Neutrophil (primary cell): ENCODE measurements around the gene NHLH1.
"Not testable (repeated sequence)": the region's sequence is repeated elsewhere in the genome, so short reads cannot be mapped to it uniquely, and the experiment has no call there.

ENCODE experiments used
- H3K27ac ChIP-seq: fragments of 200-600 bp; sonication (generic); 2 replicates; pipeline ENCODE4 v1.5.1; 2016; ENCODE audit warnings: mild to moderate bottlenecking, moderate library complexity
- H3K27me3 ChIP-seq: fragments of 200-600 bp; sonication (generic); 2 replicates; pipeline ENCODE4 v1.6.0; 2016; ENCODE audit warnings: mild to moderate bottlenecking
- H3K36me3 ChIP-seq: fragments of 200-600 bp; sonication (generic); 2 replicates; pipeline ENCODE4 v1.5.1; 2017
- H3K4me1 ChIP-seq, 2 experiments: fragments of 200-600 bp in 1 of 2; sonication (generic) in 1 of 2; 1 replicate in 1 of 2; 2 replicates in 1 of 2; pipeline versions ENCODE4 v1.5.1 to v1.6.1; 2013 to 2016; ENCODE audit warnings: low read depth in 1 of 2, low read length in 1 of 2, mild to moderate bottlenecking in 1 of 2, moderate library complexity in 1 of 2; ENCODE audit not compliant: control insufficient read depth in 1 of 2, insufficient read depth in 1 of 2
- H3K4me3 ChIP-seq, 2 experiments: fragments of 200-600 bp in 1 of 2; sonication (generic) in 1 of 2; 1 replicate in 1 of 2; 2 replicates in 1 of 2; pipeline ENCODE4 v1.5.1; 2013 to 2016; ENCODE audit warnings: low read depth in 1 of 2, low read length in 1 of 2, mild to moderate bottlenecking in 1 of 2, moderate library complexity in 1 of 2
- H3K9me3 ChIP-seq: fragments of 200-600 bp; sonication (generic); 2 replicates; pipeline ENCODE4 v1.5.1; 2016
- CTCF ChIP-seq: fragments of 200-600 bp; sonication (generic); IDR thresholded peaks from 2 replicates; pipeline ENCODE4 v1.5.1; 2016; ENCODE audit warnings: antibody characterized with exemption

Gene NHLH1

GRCh38 chr1:160373696-160374095 is 6.8 kb downstream of the NHLH1 start:
- H3K9me3 ChIP-seq = no peaks in the 10 kb centered on the region
- peaks cover 4% of the 10 kb centered on the region for H3K27me3 ChIP-seq
- no peaks in the 10 kb centered on the region for H3K36me3 ChIP-seq
- H3K4me3 ChIP-seq = no peak overlapping the region
- H3K27ac ChIP-seq = no peak overlapping the region
- no peak for TF ChIP-seq CTCF
- peaks cover 14 to 19% of the 10 kb centered on the region in 2 experiments for H3K4me1 ChIP-seq

- Histone ChIP-seq H3K4me3 (no peak overlapping the region), H3K27me3 (peaks cover 11% of the 10 kb centered on the region), H3K27ac (no peak overlapping the region), H3K4me1 (peaks cover 14 to 19% of the 10 kb centered on the region in 2 experiments), H3K36me3 (no peaks in the 10 kb centered on the region), H3K9me3 (no peaks in the 10 kb centered on the region)
- no peak for TF ChIP-seq CTCF
Measured at GRCh38 chr1:160374306-160375110, 7.6 kb downstream of the NHLH1 start.

GRCh38 chr1:160375788-160376524 is 9.1 kb downstream of the NHLH1 start:
- H3K27ac ChIP-seq = peak overlapping the region; percentile 60
- peaks cover 14 to 19% of the 10 kb centered on the region in 2 experiments for H3K4me1 ChIP-seq
- H3K9me3 ChIP-seq = no peaks in the 10 kb centered on the region
- no peak for TF ChIP-seq CTCF
- no peaks in the 10 kb centered on the region for H3K36me3 ChIP-seq
- H3K27me3 ChIP-seq = peaks cover 17% of the 10 kb centered on the region
- H3K4me3 ChIP-seq = peak overlapping the region; percentile 9 to 18

GRCh38 chr1:160376525-160377131 is 9.8 kb downstream of the NHLH1 start:
- no peaks in the 10 kb centered on the region for H3K36me3 ChIP-seq
- H3K27ac ChIP-seq = no peak overlapping the region
- no peak overlapping the region for H3K4me3 ChIP-seq
- H3K27me3 ChIP-seq = peaks cover 17% of the 10 kb centered on the region
- peaks cover 14 to 19% of the 10 kb centered on the region in 2 experiments for H3K4me1 ChIP-seq
- no peaks in the 10 kb centered on the region for H3K9me3 ChIP-seq
- peak; percentile 36 for TF ChIP-seq CTCF

GRCh38 chr1:160377585-160378206 is 10.8 kb downstream of the NHLH1 start:
- Histone ChIP-seq H3K36me3 (no peaks in the 10 kb centered on the region), H3K27ac (no peak overlapping the region), H3K9me3 (no peaks in the 10 kb centered on the region), H3K4me1 (peaks cover 14 to 19% of the 10 kb centered on the region in 2 experiments), H3K27me3 (peaks cover 17% of the 10 kb centered on the region), H3K4me3 (no peak overlapping the region)
- TF ChIP-seq CTCF = no peak

- H3K4me3 ChIP-seq, H3K36me3 ChIP-seq, H3K27ac ChIP-seq, H3K9me3 ChIP-seq, H3K4me1 ChIP-seq, H3K27me3 ChIP-seq: not testable (repeated sequence)
Measured at GRCh38 chr1:160384812-160385211, 17.9 kb downstream of the NHLH1 start.

GRCh38 chr1:160388406-160388805 is 21.5 kb downstream of the NHLH1 start:
- H3K36me3 ChIP-seq, H3K9me3 ChIP-seq: not testable (repeated sequence)

More at GRCh38 chr1:160388406-160388805, 21.5 kb downstream of the NHLH1 start:
- peaks cover 20% of the 10 kb centered on the region for H3K27me3 ChIP-seq
- not testable (repeated sequence) for H3K4me3 ChIP-seq, H3K4me1 ChIP-seq, H3K27ac ChIP-seq
